Lower lobe of right lung (tissue), 2 donors: Measurements from ENCODE around the gene RASSF8. TPM values are rescaled to one million over a fixed set of nuclear protein-coding genes. Genes with fewer than 3 reads are reported as not detected.

ENCODE experiments used
- ATAC-seq, 2 donors: fragments of 200-7000 bp; cut with Tn5 transposase; one replicate each; pipeline ENCODE4 v1.9.1; 2020 to 2022; ENCODE audit warnings: mild to moderate bottlenecking in 2 of 2, moderate library complexity in 2 of 2
- DNase-seq: peaks from one replicate; pipeline ENCODE4 v3.0.0-alpha.2; 2020
- H3K27ac ChIP-seq: fragments of 200-600 bp; one replicate; pipeline ENCODE4 v1.8.0; 2022
- H3K27me3 ChIP-seq: fragments of 200-600 bp; one replicate; pipeline ENCODE4 v1.8.0; 2022; ENCODE audit warnings: low read depth
- H3K36me3 ChIP-seq: fragments of 200-600 bp; one replicate; pipeline ENCODE4 v1.8.0; 2022; ENCODE audit warnings: mild to moderate bottlenecking
- H3K4me1 ChIP-seq: fragments of 200-600 bp; one replicate; pipeline ENCODE4 v1.8.0; 2022
- H3K4me3 ChIP-seq: fragments of 200-600 bp; one replicate; pipeline ENCODE4 v1.8.0; 2022; ENCODE audit warnings: mild to moderate bottlenecking
- H3K9me3 ChIP-seq: fragments of 200-600 bp; one replicate; pipeline ENCODE4 v1.8.0; 2022
- CTCF ChIP-seq: fragments of 200-600 bp; IDR thresholded peaks from one replicate; pipeline ENCODE4 v1.8.0; 2022; ENCODE audit warnings: antibody characterized with exemption, mild to moderate bottlenecking
- intact Hi-C: fragments of 100-400 bp; cut with DNase I; formaldehyde crosslinking; loops from one replicate; pipeline ENCODE4 v1.11.0; 2022
- total RNA-seq: library from RNA; stranded (reverse); fragmentation: NEBNext Ultra II Directional; extraction: Animal tissue kit (Norgen Biotek cat#: 25700); gene quantifications from one replicate; pipeline ENCODE4 v1.2.1, GENCODE V29; 2021
- donor health status: DM: no; HTN: yes; CAD: no; lungs with severe emphysema.

Gene RASSF8
- total RNA-seq, 1 donor from 2014 or later, result 62.1 TPM

DNA sequence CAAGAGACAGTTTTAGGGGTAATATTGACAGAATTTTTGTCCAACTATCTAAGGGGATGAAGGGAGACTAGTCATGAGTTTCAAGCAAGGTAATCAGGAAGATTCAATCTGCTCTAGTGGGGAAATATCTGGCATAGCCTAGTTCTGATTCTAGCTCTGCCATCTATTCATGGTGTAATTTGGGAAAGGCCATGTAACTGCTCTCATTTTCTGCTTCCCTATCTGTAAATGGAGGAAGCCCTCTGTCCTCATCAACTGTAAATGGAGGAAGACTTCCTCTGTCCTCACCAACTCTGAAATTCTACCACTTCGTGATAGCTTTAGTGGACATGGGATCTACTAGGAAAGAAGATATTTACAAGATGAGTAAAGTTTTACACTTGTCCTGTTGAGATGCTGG is 128.5 kb downstream of the RASSF8 start:
- DNase-seq (no peak), ATAC-seq (no peak)
- no peaks in the 10 kb centered on the region for H3K9me3 ChIP-seq
- no peak overlapping the region for H3K27ac ChIP-seq
- H3K4me1 ChIP-seq, result no peaks in the 10 kb centered on the region
- H3K27me3 ChIP-seq, result no peaks in the 10 kb centered on the region
- no peak overlapping the region for H3K4me3 ChIP-seq
- no peaks in the 10 kb centered on the region for H3K36me3 ChIP-seq
- intact Hi-C loops, result no loop called here
- no peak for TF ChIP-seq CTCF

DNA sequence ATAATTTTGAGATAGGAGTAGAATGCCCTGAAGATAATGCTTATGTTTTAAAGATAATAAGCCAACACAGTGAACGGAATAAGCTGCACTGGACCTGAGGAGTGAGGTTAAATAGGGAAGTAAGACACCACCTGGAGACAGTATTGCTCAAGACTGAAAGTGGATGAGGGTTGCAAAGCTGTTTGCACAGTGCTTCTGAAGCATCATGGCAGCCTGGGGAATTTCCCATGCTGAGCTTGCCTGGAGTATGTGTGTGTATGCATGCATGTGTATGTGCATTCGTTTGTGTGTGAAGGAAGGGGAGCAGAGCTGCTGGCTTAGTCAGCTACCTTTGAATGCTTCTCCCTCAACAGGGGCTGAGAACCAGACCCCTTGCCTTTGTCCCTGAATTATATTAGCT is 130.5 kb downstream of the RASSF8 start:
- peak; percentile 44 for DNase-seq

GRCh38 chr12:26090836-26091510 is 132.5 kb downstream of the RASSF8 start:
- no peak for TF ChIP-seq CTCF
- Histone ChIP-seq H3K27me3 (no peaks in the 10 kb centered on the region), H3K36me3 (no peaks in the 10 kb centered on the region), H3K4me3 (no peak overlapping the region), H3K4me1 (no peaks in the 10 kb centered on the region), H3K27ac (no peak overlapping the region), H3K9me3 (no peaks in the 10 kb centered on the region)
- no peak for DNase-seq
- ATAC-seq, result peak; percentile 49 to 62
- intact Hi-C loops, result no loop called here

More for the DNA sequence above, 130.5 kb downstream of the RASSF8 start:
- Histone ChIP-seq H3K27ac (no peak overlapping the region), H3K9me3 (no peaks in the 10 kb centered on the region), H3K27me3 (no peaks in the 10 kb centered on the region), H3K4me3 (no peak overlapping the region), H3K36me3 (no peaks in the 10 kb centered on the region), H3K4me1 (no peaks in the 10 kb centered on the region)
- peak; percentile 81 to 87 for ATAC-seq
- intact Hi-C loops, result no loop called here
- TF ChIP-seq CTCF, result no peak

DNA sequence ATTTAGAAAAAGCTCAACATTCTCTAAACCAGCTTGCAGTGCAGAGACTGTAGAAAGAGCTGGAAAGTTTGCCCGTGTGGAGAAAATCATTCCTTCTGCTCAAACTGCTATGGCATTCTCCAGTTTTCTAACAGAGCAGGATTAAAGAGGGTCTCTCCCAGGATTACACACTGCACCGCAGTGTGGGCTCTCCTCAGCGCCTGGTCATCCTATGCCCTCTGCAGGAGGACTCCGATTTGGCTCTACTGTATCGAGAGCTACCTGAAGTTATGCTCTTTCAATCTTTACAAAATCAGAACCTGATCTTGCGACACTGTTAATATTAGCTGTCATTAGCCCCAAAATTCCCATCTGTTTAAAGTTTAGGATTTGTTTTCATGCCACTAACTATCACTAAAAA is 133.3 kb downstream of the RASSF8 start:
- Histone ChIP-seq H3K4me3 (no peak overlapping the region), H3K27ac (no peak overlapping the region), H3K4me1 (no peaks in the 10 kb centered on the region), H3K9me3 (no peaks in the 10 kb centered on the region), H3K36me3 (no peaks in the 10 kb centered on the region), H3K27me3 (no peaks in the 10 kb centered on the region)
- ATAC-seq (no peak), DNase-seq (no peak)
- no peak for TF ChIP-seq CTCF
- intact Hi-C loops, result no loop called here

DNA sequence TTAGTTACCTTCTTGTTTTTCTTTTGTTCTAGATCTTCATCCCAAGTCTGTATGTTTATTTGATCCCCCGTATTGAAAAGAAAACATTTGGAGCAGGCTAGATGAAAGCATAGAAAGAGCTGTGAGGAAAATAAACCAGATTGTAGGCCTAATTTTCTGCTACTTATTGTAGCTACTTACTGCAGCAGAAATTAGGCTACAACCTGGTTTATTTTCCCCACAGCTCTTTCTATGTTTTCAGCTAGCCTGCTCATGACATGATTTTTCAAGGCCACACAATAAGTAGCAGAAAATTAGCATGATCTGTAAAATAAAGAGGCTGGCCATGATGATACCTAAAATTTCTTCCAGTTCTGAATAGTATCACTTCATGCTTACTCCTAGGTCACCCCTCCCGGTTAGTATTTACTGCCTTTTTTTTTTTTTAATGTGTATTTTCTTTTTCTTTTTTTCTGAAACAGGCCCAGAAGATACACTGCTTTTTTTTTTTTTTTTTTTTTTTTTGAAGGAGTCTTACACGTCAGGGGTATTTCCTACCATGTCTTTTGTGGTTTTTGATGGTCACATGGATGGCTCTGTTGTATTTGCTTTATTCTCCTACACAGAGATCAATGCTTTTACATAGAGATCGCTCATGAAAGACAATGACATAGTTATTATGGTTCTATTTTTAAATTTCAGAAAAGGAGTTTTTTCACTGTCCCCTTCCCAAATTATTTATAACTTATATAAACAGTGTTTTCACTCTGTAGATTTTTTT is 134.0 kb downstream of the RASSF8 start:
- no peak for DNase-seq
- intact Hi-C loops, result no loop called here
- no peak for TF ChIP-seq CTCF
- H3K9me3 ChIP-seq, result no peaks in the 10 kb centered on the region
- peaks cover 7% of the 10 kb centered on the region for H3K4me1 ChIP-seq
- no peaks in the 10 kb centered on the region for H3K36me3 ChIP-seq
- no peaks in the 10 kb centered on the region for H3K27me3 ChIP-seq
- H3K4me3 ChIP-seq, result no peak overlapping the region
- no peak for ATAC-seq
- H3K27ac ChIP-seq, result no peak overlapping the region
